B cell (primary cell): ENCODE results near the gene TCF7L1.

Experiments used
- CTCF ChIP-seq: fragments of 200-600 bp; IDR thresholded peaks from one replicate; pipeline ENCODE4 v1.8.0; 2022; ENCODE audit warnings: antibody characterized with exemption, mild to moderate bottlenecking
- EZH2 ChIP-seq: IDR thresholded peaks from 2 replicates; pipeline ENCODE4 v1.6.1; 2012; ENCODE audit warnings: borderline replicate concordance, low read depth, mild to moderate bottlenecking, moderate library complexity, low read length; ENCODE audit not compliant: insufficient read depth, poor library complexity, severe bottlenecking

GRCh38 chr2:85246348-85246747 is 113.2 kb downstream of the TCF7L1 start:
- no peak for TF ChIP-seq CTCF
- TF ChIP-seq EZH2, result no peak
